GM21717 (cell line): ENCODE data around the gene NBR1.
"Not testable (repeated sequence)": the region's sequence is repeated elsewhere in the genome, so short reads cannot be mapped to it uniquely, and the experiment has no call there.

Experiments
- ATAC-seq: cut with Tn5 transposase; IDR thresholded peaks from one replicate; pipeline ENCODE4 v1.9.1; 2021; ENCODE audit warnings: mild to moderate bottlenecking, moderate library complexity; ENCODE audit not compliant: unreplicated experiment

NBR1 gene

DNA sequence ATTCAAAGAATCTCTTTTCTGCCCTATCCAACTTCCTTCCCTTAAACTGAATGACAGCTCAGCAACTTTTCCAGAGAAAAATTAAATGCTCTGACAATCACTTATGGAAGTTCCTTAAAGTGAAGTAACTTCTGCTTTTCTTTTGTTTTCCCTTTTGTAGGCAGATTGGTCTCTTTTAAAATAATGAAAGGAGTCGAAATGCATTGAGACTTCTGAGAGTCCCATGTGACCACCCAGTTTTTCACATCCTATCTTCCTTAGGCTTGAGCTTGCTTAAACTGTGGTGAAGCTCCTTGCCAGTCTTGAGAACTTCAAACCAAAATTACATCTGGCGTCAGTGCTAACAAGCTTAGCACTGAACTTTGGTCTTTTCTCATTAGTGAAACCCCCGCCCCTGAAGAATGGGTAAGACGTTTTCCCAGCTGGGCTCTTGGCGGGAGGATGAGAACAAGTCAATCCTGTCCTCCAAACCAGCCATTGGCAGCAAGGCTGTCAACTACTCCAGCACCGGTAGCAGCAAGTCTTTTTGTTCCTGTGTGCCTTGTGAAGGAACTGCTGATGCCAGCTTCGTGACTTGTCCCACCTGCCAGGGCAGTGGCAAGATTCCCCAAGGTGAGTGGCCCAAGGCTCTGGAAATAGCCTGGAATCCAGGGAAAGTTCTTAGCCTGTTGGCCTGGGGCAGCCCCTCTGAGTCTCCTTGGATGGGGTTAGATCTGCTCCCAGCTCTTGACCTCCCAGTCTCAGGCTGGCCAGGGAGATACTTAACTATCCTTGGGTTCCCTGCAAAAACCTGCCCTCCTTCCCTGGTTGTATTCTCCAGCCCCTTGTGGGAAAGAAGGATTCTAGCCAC, 41.9 kb downstream of the NBR1 start:
- ATAC-seq, result no peak

DNA sequence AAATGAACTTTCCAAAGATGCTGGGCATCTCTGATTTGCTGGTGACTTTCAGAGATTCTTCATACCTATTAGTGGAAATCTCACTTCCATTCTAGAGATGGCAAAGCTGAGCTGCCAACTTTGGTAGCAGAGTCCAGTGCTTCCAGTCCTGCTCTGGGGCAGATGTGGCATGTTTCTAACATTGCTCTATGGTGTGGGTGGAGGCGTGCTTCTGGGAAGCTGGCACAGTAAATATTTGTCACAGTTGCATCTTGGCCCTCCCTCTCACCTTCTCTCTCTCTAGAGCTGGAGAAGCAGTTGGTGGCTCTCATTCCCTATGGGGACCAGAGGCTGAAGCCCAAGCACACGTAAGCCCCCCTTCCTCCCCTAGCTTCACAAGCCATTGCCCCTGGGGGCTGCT, 42.5 kb downstream of the NBR1 start:
- ATAC-seq, result no peak

DNA sequence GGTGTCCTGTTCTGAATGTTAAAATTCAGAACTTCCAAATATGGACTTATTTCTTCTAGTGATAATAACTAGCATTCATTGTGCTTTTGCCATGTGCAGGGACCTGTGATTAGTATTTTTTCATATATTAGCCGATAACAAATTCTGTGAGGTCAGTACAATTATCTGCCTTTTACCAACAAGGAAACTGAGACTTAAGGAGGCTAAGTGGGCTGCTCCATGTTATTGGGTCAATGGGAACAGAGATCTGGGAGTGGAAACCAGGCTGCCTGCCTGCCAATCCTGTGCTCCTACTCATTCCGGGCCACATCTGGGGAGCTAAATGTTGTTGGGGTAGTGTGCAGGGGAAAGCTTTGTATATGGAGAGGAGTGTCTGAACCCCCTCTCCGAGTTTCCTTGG, 44.3 kb downstream of the NBR1 start:
- no peak for ATAC-seq

DNA sequence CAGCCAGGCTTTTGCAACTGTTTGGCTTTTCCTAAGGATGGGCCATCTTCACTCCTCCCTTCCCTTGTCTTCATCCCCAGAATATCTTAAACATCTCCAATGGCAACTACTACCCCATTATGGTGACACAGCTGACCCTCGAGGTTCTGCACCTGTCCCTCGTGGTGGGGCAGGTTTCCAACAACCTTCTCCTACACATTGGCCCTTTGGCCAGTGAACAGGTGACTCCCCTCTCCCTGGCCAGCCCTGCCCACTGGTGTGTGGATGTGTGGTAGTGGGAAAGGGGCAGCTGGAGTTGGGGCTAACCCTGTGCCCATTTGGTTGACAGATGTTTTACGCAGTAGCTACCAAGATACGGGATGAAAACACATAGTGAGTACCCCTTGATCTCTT, 45.4 kb downstream of the NBR1 start:
- no peak for ATAC-seq

DNA sequence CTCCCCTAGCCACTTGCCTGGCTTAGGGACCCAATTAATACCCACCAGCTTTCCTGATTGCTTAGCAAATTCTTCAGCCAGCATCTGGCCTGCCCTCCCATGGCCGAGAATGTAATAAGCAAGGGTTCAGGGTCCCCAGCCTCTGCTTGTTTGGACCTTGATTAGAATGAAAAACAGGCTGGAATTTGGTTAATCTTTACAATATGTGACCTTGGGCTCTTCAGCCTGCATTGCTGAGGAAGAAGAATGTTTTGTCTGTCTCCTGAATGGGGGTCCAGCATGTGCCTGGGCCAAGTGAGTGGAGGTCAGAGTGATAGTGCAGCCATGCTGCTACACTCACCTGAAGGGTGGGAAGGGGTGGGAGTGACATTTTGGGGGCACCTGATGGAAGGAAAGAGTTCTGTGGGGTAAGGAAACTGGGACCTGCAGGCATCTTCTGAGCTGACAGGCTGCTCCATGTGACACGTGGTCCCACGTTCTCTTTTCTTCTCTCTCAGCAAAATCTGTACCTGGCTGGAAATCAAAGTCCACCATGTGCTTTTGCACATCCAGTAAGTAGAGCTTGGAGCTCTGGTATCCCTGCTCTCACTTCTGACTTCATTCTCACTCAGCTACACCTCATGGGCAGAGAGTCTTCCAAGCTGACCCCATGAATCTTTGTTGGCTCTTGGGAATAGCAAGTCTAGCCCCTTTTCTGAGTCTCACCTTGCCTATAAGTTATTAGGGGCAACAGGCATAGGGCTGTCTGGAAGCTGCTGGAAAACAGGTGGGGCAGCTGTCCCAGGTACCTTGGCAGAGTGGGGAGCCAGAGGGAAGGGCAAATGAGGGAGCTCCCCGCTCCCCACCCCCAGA, 46.0 kb downstream of the NBR1 start:
- no peak for ATAC-seq

DNA sequence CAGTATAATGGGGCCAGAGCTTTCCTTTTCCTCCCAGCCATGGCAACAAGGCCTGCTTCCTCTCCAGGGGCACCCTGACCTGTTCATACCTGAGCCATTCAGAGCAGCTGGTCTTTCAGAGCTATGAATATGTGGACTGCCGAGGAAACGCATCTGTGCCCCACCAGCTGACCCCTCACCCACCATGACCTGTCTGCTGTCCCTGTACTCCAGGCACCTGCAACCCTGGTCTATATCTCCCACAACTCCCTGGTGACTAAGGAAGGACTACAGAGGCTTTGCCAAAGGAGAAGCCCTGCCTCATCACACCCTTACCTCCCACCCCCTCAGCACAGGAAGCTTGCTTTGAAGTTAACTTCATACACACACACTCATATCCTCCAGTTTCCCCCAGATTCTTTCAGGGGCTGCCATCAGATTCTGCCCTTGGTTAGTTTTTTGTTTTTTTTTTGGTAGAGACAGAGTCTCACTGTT, 46.6 kb downstream of the NBR1 start:
- no peak for ATAC-seq

DNA sequence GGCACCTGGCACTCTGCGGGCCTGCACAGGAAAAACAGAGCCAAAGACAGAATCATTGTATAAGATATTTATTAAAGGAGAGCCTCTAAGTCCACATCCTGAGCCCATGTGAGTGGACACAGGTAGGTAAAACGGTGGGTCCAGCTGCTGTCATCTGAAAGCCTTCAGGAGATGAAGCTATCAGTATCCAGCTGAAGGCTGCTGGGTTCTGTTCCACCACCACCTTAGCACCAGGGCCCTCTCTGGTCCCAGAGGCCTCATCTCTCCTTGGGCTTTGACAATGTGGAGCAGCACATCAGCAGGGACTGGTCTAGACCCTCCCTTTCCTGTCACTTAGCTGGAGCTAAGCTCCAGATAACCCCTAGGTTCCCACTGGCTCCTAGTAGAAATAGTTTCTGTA, 48.0 kb downstream of the NBR1 start:
- no peak for ATAC-seq

DNA sequence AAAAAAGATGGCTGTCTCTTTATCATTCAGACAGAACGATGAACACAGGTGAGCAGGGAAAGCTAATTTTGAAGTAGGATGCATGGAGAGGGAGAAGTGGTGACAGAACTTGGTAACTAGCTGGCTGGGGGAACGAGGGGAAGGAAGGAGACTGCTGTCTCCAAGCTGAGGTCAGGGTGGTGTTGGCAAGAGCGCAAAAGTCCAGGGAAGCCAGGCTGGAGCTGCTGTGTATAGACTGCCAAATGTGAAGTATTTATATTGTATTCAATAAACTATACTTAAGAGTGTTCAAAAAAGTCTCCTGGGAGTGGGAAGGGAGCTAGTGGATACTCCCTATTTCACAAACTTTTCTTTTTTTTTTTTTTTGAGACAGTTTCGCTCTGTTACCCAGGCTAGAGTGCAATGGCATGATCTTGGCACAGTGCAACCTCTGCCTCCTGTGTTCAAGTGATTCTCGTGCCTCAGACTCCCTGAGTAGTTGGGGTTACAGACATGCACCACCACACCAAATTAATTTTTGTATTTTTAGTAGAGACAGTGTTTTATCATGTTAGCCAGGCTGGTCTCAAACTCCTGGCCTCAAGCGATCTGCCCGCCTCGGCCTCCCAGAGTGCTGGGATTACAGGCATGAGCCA, 48.8 kb downstream of the NBR1 start:
- no peak for ATAC-seq

DNA sequence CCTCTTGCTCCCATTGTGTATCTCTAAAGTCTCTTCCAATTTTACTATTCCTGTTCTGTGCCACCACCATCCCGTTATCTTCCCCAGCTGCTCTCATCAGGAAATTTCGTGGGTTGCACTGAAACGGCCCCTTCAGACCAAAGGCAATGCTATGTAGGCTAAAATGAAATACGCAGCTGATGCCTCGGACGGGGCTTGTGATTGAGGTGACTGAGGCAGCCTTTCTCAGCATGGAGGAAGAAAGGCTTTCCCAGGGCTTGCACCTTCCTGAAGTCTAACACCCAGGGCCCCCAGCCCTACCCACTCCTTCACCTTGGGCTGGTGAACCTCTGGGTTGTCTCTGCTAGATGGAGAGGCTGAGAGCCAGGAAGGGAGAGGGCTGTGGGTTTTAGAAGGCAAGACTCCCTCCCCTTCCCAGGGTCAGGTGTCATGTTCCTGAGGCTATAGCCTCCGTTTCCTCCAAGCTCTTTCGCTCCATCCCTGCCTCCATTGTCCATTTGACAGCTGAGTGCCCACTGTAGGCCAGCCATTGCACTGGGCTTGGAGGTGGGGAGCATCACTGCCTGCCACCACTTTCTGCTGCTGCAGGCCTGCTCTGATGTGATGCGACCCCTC, 49.6 kb downstream of the NBR1 start:
- no peak for ATAC-seq

DNA sequence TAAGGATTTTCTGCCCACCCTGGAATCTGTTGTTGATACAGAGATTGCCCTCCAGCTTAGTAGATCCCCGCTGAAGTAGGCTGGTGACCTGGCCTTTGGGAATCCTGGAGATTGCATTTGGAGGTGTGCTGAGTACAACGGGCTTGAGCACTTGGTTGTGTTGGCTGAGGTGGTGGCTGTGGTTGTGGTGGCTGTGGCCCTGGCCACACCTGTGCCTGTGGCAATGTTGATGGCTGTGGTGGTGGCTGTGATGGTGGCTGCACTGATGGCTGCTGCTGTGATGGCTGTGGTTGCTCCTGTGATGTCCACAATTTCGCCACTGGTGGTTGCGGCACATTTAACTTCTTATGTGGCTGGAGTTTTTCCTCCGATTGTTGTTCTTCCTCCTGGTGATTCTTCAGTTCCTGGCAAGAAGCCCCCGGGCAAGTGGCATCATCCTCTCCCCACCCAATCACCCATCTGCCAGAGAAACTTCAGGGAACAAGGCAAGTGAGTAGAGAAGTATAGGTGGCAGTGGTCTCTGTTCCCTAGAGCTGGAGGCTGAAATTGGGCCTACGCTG, 53.2 kb downstream of the NBR1 start:
- ATAC-seq, result no peak

DNA sequence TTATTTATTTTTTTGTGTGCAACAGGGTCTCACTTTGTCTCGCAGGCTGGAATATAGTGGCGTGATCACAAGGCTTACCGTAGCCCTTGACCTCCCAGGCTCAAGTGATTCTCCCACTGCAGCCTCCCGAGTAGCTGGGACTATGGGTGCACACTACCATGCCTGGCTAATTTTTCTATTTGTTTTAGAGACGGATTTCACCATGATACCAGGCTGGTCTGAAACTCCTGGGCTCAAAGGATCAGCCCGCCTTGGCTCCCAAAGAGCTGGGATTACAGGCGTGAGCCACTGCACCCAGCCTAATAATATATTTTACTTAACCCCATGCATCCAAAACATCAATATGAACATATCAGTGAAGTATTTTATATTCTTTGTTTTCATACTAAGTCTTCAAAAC, 55.4 kb downstream of the NBR1 start:
- ATAC-seq, result no peak

DNA sequence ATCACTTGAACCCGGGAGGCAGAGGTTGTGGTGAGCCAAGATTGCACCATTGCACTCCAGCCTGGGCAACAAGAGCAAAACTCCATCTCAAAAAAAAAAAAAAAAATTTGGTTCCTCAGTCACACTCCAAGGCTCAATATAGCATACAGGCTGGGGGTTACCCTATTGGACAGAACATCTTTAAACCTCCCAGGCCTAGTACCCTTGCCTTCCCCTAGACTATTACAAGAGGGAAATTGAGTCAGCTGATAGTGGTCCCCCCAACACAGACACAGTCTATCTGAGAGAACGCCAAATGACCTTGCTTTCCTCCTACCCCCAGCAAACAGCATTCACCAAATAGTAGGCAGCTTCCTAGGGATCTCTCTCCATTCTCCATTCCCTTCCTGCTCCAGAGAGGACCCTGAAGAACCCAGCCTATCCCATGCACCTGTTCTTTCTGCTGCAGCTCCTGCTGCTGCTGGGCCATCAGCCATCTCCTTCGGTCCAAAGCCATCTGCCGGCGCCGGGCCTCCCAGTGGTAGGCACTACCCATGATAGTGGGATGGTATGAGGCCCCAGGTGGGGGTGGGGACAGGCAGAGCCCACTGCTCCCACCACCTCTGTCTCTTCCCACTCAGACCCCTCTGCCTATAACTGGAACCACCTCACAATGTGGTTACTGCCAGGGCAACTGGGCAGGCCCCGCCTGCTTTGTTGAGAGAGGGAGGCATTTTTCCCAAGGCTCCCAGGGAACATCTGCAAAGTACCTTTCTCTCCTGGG, 57.2 kb downstream of the NBR1 start, which contains the start of gene CCDC200:
TSS of gene CCDC200 (minus strand) at position 604 of the 763 bp plus-strand sequence. CDS start at position 535, 69 bp downstream.
- ATAC-seq, result not testable (repeated sequence)

DNA sequence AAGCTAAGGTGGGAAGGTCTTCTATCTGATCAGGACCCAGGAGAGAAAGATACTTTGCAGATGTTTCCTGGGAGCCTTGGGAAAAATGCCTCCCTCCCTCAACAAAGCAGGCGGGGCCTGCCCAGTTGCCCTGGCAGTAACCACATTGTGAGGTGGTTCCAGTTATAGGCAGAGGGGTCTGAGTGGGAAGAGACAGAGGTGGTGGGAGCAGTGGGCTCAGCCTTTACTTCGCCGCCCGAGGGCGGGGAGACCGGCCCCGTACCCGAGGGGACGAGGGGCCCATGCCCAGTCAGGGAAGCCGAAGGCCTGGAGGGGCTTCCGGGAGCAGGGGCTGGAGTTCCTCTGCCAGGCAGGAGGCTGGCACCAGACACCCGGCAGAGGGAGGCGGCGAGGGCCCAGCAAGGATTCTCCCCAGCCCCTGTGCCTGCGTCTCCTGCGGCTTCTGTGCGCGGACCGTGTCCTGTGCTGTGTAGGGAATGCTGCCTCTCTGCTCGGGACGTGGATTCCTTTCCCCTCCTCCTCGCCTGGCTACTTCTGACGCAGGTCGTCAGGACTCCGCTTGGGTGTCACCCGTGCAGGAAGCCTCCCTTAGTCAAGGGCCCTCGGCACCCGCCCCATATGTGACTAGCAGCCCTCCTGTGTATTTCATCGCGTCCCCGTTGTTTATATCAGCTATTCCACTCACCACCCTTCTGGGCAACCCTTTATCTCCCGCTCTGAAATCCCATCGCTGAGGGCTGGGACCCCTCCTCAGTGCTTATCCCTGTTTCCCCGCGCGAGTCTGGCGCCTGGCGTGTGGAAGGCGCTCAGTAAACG, 60.4 kb downstream of the NBR1 start:
- ATAC-seq, result not testable (repeated sequence)

DNA sequence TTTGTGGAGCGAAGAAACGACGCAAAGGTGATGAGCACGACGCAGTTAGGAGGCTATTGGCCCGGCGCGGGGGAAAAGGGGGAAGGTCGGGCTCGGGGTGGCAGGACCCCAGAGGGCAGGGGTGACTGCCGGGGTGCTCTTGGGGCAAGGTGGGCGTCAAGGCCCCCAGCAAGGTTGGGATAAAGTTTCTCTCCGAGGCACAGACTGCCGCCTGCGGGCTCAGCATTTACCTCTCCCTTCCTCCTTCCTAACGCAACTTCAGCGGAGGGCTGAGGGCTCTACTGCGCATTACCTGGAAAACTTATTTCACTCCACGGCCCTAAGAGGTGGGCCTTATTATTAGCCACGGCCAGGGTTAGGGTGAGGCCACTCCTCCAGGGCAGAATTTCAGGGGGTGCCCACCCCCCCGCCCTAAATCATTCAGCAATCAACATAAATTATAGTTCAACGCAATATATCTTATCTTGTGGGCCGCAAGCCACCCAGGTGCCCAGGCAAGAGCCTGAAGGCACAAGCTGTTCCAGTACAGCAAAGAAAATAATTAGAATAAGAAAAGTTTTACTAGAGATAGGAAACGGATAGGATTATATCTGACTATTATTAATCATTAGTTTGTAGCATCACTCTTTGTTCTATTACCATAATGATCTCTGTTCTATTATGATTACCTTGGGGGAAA, 61.1 kb downstream of the NBR1 start:
- not testable (repeated sequence) for ATAC-seq

DNA sequence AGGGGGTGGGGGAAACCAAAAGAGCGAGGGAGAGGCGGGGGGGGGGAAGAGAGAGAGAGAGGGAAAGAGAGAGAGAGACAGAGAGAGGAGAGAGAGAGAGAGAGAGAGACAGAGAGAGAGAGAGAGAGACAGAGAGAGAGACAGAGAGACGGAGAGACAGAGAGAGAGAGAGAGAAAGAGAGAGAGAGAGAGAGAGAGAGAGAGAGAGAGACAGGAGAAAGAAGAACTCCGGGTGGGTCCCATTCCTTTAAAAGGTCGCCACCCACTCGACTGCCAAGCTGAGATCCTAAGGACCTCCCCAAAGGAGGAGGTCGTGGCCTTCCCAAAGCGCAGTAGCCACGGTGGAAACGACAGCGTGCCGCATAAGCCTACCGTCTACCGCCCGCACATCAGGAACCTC, 62.2 kb downstream of the NBR1 start:
- not testable (repeated sequence) for ATAC-seq

DNA sequence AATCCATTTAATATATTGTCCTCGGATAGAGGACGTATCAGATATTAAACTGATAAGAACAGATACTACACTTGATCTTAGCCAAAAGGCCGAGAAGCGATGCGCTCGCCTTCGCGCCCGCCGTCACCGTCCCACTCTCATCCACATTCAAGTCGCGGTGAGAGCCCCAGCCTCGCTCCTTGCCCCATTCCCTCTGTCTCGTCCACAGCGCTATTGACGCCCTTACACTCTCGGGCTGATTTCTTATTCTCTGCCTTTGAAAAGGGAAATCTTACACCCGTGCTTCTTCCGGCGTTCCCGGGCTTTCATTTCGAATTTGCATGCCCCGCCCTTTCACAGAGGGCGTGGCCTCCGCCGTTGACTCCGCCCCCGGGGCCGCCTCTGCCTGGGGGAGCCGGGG, 62.9 kb downstream of the NBR1 start, which contains the start of gene RNU2-1:
TSS of gene RNU2-1 (minus strand) at position 101 of the 400 bp plus-strand sequence.
- not testable (repeated sequence) for ATAC-seq

DNA sequence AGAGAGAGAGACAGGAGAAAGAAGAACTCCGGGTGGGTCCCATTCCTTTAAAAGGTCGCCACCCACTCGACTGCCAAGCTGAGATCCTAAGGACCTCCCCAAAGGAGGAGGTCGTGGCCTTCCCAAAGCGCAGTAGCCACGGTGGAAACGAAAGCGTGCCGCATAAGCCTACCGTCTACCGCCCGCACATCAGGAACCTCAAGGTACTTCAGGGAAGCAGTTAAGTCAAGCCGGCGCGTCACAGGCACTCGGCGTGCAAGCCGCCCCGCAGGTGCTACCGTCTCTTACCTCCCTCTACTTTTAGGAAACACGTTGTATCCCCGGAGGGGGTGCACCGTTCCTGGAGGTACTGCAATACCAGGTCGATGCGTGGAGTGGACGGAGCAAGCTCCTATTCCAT, 68.6 kb downstream of the NBR1 start:
- not testable (repeated sequence) for ATAC-seq
